Liver (tissue), 9 donors: ENCODE measurements around the gene CLIC5. TPM values are rescaled to one million over a fixed set of nuclear protein-coding genes. Genes with fewer than 3 reads are reported as not detected.
A peak's percentile ranks its signal among the peaks of the same experiment; 100 is the strongest.

ENCODE experiments used
- DNase-seq: peaks from one replicate; pipeline ENCODE4 v3.0.0-alpha.2; 2017; ENCODE audit warnings: low spot score
- H3K27ac ChIP-seq, 2 donors: one replicate each; pipeline ENCODE4 v1.7.0; 2013; ENCODE audit warnings: inconsistent platforms in 2 of 2, low read length in 2 of 2, control low read depth in 1 of 2, low read depth in 1 of 2, mild to moderate bottlenecking in 1 of 2
- H3K27me3 ChIP-seq, 4 donors: one replicate each; pipeline versions ENCODE4 v1.6.1 to v1.7.0; 2013; ENCODE audit warnings: low read length in 3 of 4, inconsistent platforms in 1 of 4, mild to moderate bottlenecking in 1 of 4, moderate library complexity in 1 of 4; ENCODE audit not compliant: control insufficient read depth in 4 of 4, insufficient read depth in 4 of 4
- H3K36me3 ChIP-seq, 4 donors: one replicate each; pipeline versions ENCODE4 v1.6.1 to v1.7.0; 2013; ENCODE audit warnings: low read length in 3 of 4, mild to moderate bottlenecking in 3 of 4, low read depth in 1 of 4, moderate library complexity in 1 of 4; ENCODE audit not compliant: control insufficient read depth in 4 of 4, insufficient read depth in 3 of 4
- H3K4me1 ChIP-seq, 4 donors: one replicate each; pipeline versions ENCODE4 v1.6.1 to v1.7.0; 2013; ENCODE audit warnings: low read length in 3 of 4, mild to moderate bottlenecking in 3 of 4, moderate library complexity in 1 of 4; ENCODE audit not compliant: control insufficient read depth in 4 of 4, insufficient read depth in 4 of 4
- H3K4me3 ChIP-seq, 3 donors: one replicate each; pipeline versions ENCODE4 v1.6.1 to v1.7.0; 2013; ENCODE audit warnings: low read length in 3 of 3, control low read depth in 1 of 3, low read depth in 1 of 3, mild to moderate bottlenecking in 1 of 3
- H3K9ac ChIP-seq, 2 donors: one replicate each; pipeline ENCODE4 v1.7.0; 2013; ENCODE audit warnings: low read length in 2 of 2, mild to moderate bottlenecking in 2 of 2, moderate library complexity in 2 of 2, control low read depth in 1 of 2, low read depth in 1 of 2
- H3K9me3 ChIP-seq, 4 donors: one replicate each; pipeline versions ENCODE4 v1.6.1 to v1.7.0; 2013; ENCODE audit warnings: low read length in 3 of 4; ENCODE audit not compliant: control insufficient read depth in 4 of 4
- EGR1 ChIP-seq, 2 donors: IDR thresholded peaks; 2 replicates each; pipeline ENCODE4 v1.6.1; 2016 to 2018; ENCODE audit warnings: antibody characterized with exemption in 2 of 2, low read depth in 2 of 2
- FOXA1 ChIP-seq: IDR thresholded peaks from 2 replicates; pipeline ENCODE4 v1.6.1; 2016; ENCODE audit warnings: antibody characterized with exemption
- FOXA2 ChIP-seq: IDR thresholded peaks from 2 replicates; pipeline ENCODE4 v1.6.1; 2016; ENCODE audit warnings: antibody characterized with exemption
- GABPA ChIP-seq, 2 donors: IDR thresholded peaks in 1 of 2; conservative IDR thresholded peaks in 1 of 2; 2 replicates each; pipeline ENCODE4 v1.6.1; 2016; ENCODE audit warnings: antibody characterized with exemption in 2 of 2, mild to moderate bottlenecking in 1 of 2, moderate library complexity in 1 of 2
- HNF4A ChIP-seq, 2 donors: conservative IDR thresholded peaks; 2 replicates each; pipeline ENCODE4 v1.6.1; 2016; ENCODE audit warnings: antibody characterized with exemption in 2 of 2, mild to moderate bottlenecking in 2 of 2
- HNF4G ChIP-seq: IDR thresholded peaks from 2 replicates; pipeline ENCODE4 v1.6.1; 2016; ENCODE audit warnings: antibody characterized with exemption
- JUND ChIP-seq, 2 donors: IDR thresholded peaks; 2 replicates each; pipeline ENCODE4 v1.6.1; 2016; ENCODE audit warnings: antibody characterized with exemption in 2 of 2
- NR2F2 ChIP-seq: IDR thresholded peaks from 2 replicates; pipeline ENCODE4 v1.6.1; 2016; ENCODE audit warnings: antibody characterized with exemption
- RAD21 ChIP-seq, 2 donors: IDR thresholded peaks; 2 replicates each; pipeline ENCODE4 v1.6.1; 2016; ENCODE audit warnings: antibody characterized with exemption in 2 of 2, mild to moderate bottlenecking in 2 of 2
- REST ChIP-seq: IDR thresholded peaks from 2 replicates; pipeline ENCODE4 v1.6.1; 2016; ENCODE audit warnings: antibody characterized with exemption, mild to moderate bottlenecking
- RXRA ChIP-seq, 2 donors: IDR thresholded peaks; 2 replicates each; pipeline ENCODE4 v1.6.1; 2017 to 2018; ENCODE audit warnings: antibody characterized with exemption in 2 of 2, mild to moderate bottlenecking in 1 of 2
- SP1 ChIP-seq: IDR thresholded peaks from 2 replicates; pipeline ENCODE4 v1.6.1; 2018; ENCODE audit warnings: antibody characterized with exemption, mild to moderate bottlenecking
- TAF1 ChIP-seq: conservative IDR thresholded peaks from 2 replicates; pipeline ENCODE4 v1.6.1; 2016; ENCODE audit warnings: antibody characterized with exemption, mild to moderate bottlenecking
- YY1 ChIP-seq: IDR thresholded peaks from 2 replicates; pipeline ENCODE4 v1.6.1; 2016; ENCODE audit warnings: antibody characterized with exemption, mild to moderate bottlenecking
- ZBTB33 ChIP-seq: IDR thresholded peaks from 2 replicates; pipeline ENCODE4 v1.6.1; 2016; ENCODE audit warnings: antibody characterized with exemption
- WGBS: extraction: QIAGEN DNeasy Blood & Tissue Kit; methylation state at CpG from one replicate; pipeline ENCODE4 v1.1.7; 2013; 5-methylcytosine and 5-hydroxymethylcytosine counted together
- polyA plus RNA-seq, 2 donors: library from polyadenylated mRNA; stranded (reverse) in 1 of 2; unstranded in 1 of 2; fragments of 200-250 nt in 1 of 2; fragments of >200 nt in 1 of 2; fragmentation: Nextera tagmentation in 1 of 2; extraction: Ambion mirVana in 1 of 2; gene quantifications; one replicate each; pipeline versions ENCODE4 v1.2.1 to v1.2.3, GENCODE V29; 2013 to 2015
- total RNA-seq, 2 donors: library from RNA; depleted of rRNA; stranded (reverse); fragments of >200 nt; gene quantifications; one replicate each; pipeline ENCODE4 v1.2.3, GENCODE V29; 2014
- TF ChIP-seq, protein P1 (sequence below): fragments of 150-350 bp; IDR thresholded peaks from 2 replicates; pipeline ENCODE4 v1.5.1; 2017; ENCODE audit warnings: improper control_type of control experiment, low read depth, low read length; ENCODE audit not compliant: missing input control
- TF ChIP-seq, protein P2 (sequence below): IDR thresholded peaks from 2 replicates; pipeline ENCODE4 v1.6.1; 2016; ENCODE audit warnings: antibody characterized with exemption
- TF ChIP-seq, protein P3 (sequence below): IDR thresholded peaks from 2 replicates; pipeline ENCODE4 v1.6.1; 2016; ENCODE audit warnings: antibody characterized with exemption
- donor health status: healthy.
- donor health status: healthy.
- donor health status: healthy.
- donor health status: healthy.
- donor health status: healthy.

Gene CLIC5
- total and polyA plus RNA-seq, 4 donors = 0.05 to 0.33 (median 0.14) TPM

DNA sequence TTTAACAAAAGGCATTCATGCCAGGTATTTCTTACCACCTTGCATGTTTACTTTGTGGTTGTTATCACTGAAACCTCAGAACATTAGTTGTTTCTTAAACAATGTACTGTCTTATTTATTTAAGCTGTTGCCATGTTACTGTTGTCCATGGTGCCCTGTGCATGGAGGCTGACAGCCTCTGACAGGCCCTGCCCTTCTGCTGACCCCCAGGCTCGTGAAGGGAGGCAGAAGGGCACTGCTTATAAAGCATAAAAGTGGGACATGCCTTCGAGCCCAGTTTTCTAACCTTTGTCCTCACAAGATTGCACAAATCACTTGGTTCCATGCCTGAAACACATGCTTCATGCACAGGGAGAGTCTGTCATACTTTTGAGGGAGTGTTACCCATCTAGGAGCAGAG lies 46.7 kb upstream of the CLIC5 start:
- peak overlapping the region; percentile 36 to 61 for H3K27ac ChIP-seq

More for the DNA sequence above, 46.7 kb upstream of the CLIC5 start:
- peak; percentile 39 for DNase-seq
- TF ChIP-seq, protein P1, sequence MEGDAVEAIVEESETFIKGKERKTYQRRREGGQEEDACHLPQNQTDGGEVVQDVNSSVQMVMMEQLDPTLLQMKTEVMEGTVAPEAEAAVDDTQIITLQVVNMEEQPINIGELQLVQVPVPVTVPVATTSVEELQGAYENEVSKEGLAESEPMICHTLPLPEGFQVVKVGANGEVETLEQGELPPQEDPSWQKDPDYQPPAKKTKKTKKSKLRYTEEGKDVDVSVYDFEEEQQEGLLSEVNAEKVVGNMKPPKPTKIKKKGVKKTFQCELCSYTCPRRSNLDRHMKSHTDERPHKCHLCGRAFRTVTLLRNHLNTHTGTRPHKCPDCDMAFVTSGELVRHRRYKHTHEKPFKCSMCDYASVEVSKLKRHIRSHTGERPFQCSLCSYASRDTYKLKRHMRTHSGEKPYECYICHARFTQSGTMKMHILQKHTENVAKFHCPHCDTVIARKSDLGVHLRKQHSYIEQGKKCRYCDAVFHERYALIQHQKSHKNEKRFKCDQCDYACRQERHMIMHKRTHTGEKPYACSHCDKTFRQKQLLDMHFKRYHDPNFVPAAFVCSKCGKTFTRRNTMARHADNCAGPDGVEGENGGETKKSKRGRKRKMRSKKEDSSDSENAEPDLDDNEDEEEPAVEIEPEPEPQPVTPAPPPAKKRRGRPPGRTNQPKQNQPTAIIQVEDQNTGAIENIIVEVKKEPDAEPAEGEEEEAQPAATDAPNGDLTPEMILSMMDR = no peak
- peak; percentile 94 for TF ChIP-seq HNF4G
- TF ChIP-seq, protein P2, sequence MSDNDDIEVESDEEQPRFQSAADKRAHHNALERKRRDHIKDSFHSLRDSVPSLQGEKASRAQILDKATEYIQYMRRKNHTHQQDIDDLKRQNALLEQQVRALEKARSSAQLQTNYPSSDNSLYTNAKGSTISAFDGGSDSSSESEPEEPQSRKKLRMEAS = peak; percentile 97
- TF ChIP-seq TAF1 = no peak
- peak; percentile 51 for TF ChIP-seq REST
- TF ChIP-seq FOXA1 = peak; percentile 95
- peak; percentile 94 to 95 for TF ChIP-seq HNF4A (conservative IDR thresholded peaks at IDR 0.05)
- TF ChIP-seq JUND (IDR thresholded peaks at IDR 0.05) = peak; percentile 71 to 85
- TF ChIP-seq SP1 = peak; percentile 99
- peak; percentile 12 to 70 for TF ChIP-seq EGR1 (IDR thresholded peaks at IDR 0.05; ENCODE audit: low read depth in 2 of 2)
- TF ChIP-seq FOXA2 = peak; percentile 99
- peak; percentile 83 for TF ChIP-seq ZBTB33
- TF ChIP-seq RXRA (IDR thresholded peaks at IDR 0.05) = peak; percentile 98 to 99
- peak; percentile 58 for TF ChIP-seq NR2F2
- TF ChIP-seq, protein P3, sequence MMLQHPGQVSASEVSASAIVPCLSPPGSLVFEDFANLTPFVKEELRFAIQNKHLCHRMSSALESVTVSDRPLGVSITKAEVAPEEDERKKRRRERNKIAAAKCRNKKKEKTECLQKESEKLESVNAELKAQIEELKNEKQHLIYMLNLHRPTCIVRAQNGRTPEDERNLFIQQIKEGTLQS = no peak
- TF ChIP-seq GABPA (IDR thresholded peaks at IDR 0.05 in 1 of 2, conservative IDR thresholded peaks at IDR 0.05 in 1 of 2) = no peak
- TF ChIP-seq YY1 = peak; percentile 80
- peak; percentile 17 to 51 for TF ChIP-seq RAD21 (IDR thresholded peaks at IDR 0.05)
- Histone ChIP-seq H3K4me3 (no peak overlapping the region), H3K9ac (no peak overlapping the region), H3K4me1 (peaks cover 0 to 24% (median 11%) of the 10 kb centered on the region in 4 donors), H3K9me3 (no peaks in the 10 kb centered on the region), H3K36me3 (no peaks in the 10 kb centered on the region), H3K27me3 (no peaks in the 10 kb centered on the region)
- WGBS = 15% methylated on average over 2 of the region's 2 CpGs
